Liver (tissue), 9 donors: Measurements from ENCODE around the gene LRCH3. TPM values are rescaled to one million over a fixed set of nuclear protein-coding genes. Genes with fewer than 3 reads are reported as not detected.

Experiments
- DNase-seq: peaks from one replicate; pipeline ENCODE4 v3.0.0-alpha.2; 2017; ENCODE audit warnings: low spot score
- H3K27ac ChIP-seq, 2 donors: one replicate each; pipeline ENCODE4 v1.7.0; 2013; ENCODE audit warnings: inconsistent platforms in 2 of 2, low read length in 2 of 2, control low read depth in 1 of 2, low read depth in 1 of 2, mild to moderate bottlenecking in 1 of 2
- H3K27me3 ChIP-seq, 4 donors: one replicate each; pipeline versions ENCODE4 v1.6.1 to v1.7.0; 2013; ENCODE audit warnings: low read length in 3 of 4, inconsistent platforms in 1 of 4, mild to moderate bottlenecking in 1 of 4, moderate library complexity in 1 of 4; ENCODE audit not compliant: control insufficient read depth in 4 of 4, insufficient read depth in 4 of 4
- H3K36me3 ChIP-seq, 4 donors: one replicate each; pipeline versions ENCODE4 v1.6.1 to v1.7.0; 2013; ENCODE audit warnings: low read length in 3 of 4, mild to moderate bottlenecking in 3 of 4, low read depth in 1 of 4, moderate library complexity in 1 of 4; ENCODE audit not compliant: control insufficient read depth in 4 of 4, insufficient read depth in 3 of 4
- H3K4me1 ChIP-seq, 4 donors: one replicate each; pipeline versions ENCODE4 v1.6.1 to v1.7.0; 2013; ENCODE audit warnings: low read length in 3 of 4, mild to moderate bottlenecking in 3 of 4, moderate library complexity in 1 of 4; ENCODE audit not compliant: control insufficient read depth in 4 of 4, insufficient read depth in 4 of 4
- H3K4me3 ChIP-seq, 3 donors: one replicate each; pipeline versions ENCODE4 v1.6.1 to v1.7.0; 2013; ENCODE audit warnings: low read length in 3 of 3, control low read depth in 1 of 3, low read depth in 1 of 3, mild to moderate bottlenecking in 1 of 3
- H3K9ac ChIP-seq, 2 donors: one replicate each; pipeline ENCODE4 v1.7.0; 2013; ENCODE audit warnings: low read length in 2 of 2, mild to moderate bottlenecking in 2 of 2, moderate library complexity in 2 of 2, control low read depth in 1 of 2, low read depth in 1 of 2
- H3K9me3 ChIP-seq, 4 donors: one replicate each; pipeline versions ENCODE4 v1.6.1 to v1.7.0; 2013; ENCODE audit warnings: low read length in 3 of 4; ENCODE audit not compliant: control insufficient read depth in 4 of 4
- CTCF ChIP-seq: fragments of 150-350 bp; IDR thresholded peaks from 2 replicates; pipeline ENCODE4 v1.5.1; 2017; ENCODE audit warnings: improper control_type of control experiment, low read depth, low read length; ENCODE audit not compliant: missing input control
- EGR1 ChIP-seq, 2 donors: IDR thresholded peaks; 2 replicates each; pipeline ENCODE4 v1.6.1; 2016 to 2018; ENCODE audit warnings: antibody characterized with exemption in 2 of 2, low read depth in 2 of 2
- FOXA1 ChIP-seq: IDR thresholded peaks from 2 replicates; pipeline ENCODE4 v1.6.1; 2016; ENCODE audit warnings: antibody characterized with exemption
- FOXA2 ChIP-seq: IDR thresholded peaks from 2 replicates; pipeline ENCODE4 v1.6.1; 2016; ENCODE audit warnings: antibody characterized with exemption
- GABPA ChIP-seq, 2 donors: IDR thresholded peaks in 1 of 2; conservative IDR thresholded peaks in 1 of 2; 2 replicates each; pipeline ENCODE4 v1.6.1; 2016; ENCODE audit warnings: antibody characterized with exemption in 2 of 2, mild to moderate bottlenecking in 1 of 2, moderate library complexity in 1 of 2
- HNF4A ChIP-seq, 2 donors: conservative IDR thresholded peaks; 2 replicates each; pipeline ENCODE4 v1.6.1; 2016; ENCODE audit warnings: antibody characterized with exemption in 2 of 2, mild to moderate bottlenecking in 2 of 2
- HNF4G ChIP-seq: IDR thresholded peaks from 2 replicates; pipeline ENCODE4 v1.6.1; 2016; ENCODE audit warnings: antibody characterized with exemption
- JUND ChIP-seq, 2 donors: IDR thresholded peaks; 2 replicates each; pipeline ENCODE4 v1.6.1; 2016; ENCODE audit warnings: antibody characterized with exemption in 2 of 2
- MAX ChIP-seq: IDR thresholded peaks from 2 replicates; pipeline ENCODE4 v1.6.1; 2016; ENCODE audit warnings: antibody characterized with exemption
- NR2F2 ChIP-seq: IDR thresholded peaks from 2 replicates; pipeline ENCODE4 v1.6.1; 2016; ENCODE audit warnings: antibody characterized with exemption
- RAD21 ChIP-seq, 2 donors: IDR thresholded peaks; 2 replicates each; pipeline ENCODE4 v1.6.1; 2016; ENCODE audit warnings: antibody characterized with exemption in 2 of 2, mild to moderate bottlenecking in 2 of 2
- REST ChIP-seq: IDR thresholded peaks from 2 replicates; pipeline ENCODE4 v1.6.1; 2016; ENCODE audit warnings: antibody characterized with exemption, mild to moderate bottlenecking
- RXRA ChIP-seq, 2 donors: IDR thresholded peaks; 2 replicates each; pipeline ENCODE4 v1.6.1; 2017 to 2018; ENCODE audit warnings: antibody characterized with exemption in 2 of 2, mild to moderate bottlenecking in 1 of 2
- SP1 ChIP-seq: IDR thresholded peaks from 2 replicates; pipeline ENCODE4 v1.6.1; 2018; ENCODE audit warnings: antibody characterized with exemption, mild to moderate bottlenecking
- TAF1 ChIP-seq: conservative IDR thresholded peaks from 2 replicates; pipeline ENCODE4 v1.6.1; 2016; ENCODE audit warnings: antibody characterized with exemption, mild to moderate bottlenecking
- YY1 ChIP-seq: IDR thresholded peaks from 2 replicates; pipeline ENCODE4 v1.6.1; 2016; ENCODE audit warnings: antibody characterized with exemption, mild to moderate bottlenecking
- ZBTB33 ChIP-seq: IDR thresholded peaks from 2 replicates; pipeline ENCODE4 v1.6.1; 2016; ENCODE audit warnings: antibody characterized with exemption
- WGBS: extraction: QIAGEN DNeasy Blood & Tissue Kit; methylation state at CpG from one replicate; pipeline ENCODE4 v1.1.7; 2013; 5-methylcytosine and 5-hydroxymethylcytosine counted together
- polyA plus RNA-seq, 2 donors: library from polyadenylated mRNA; stranded (reverse) in 1 of 2; unstranded in 1 of 2; fragments of 200-250 nt in 1 of 2; fragments of >200 nt in 1 of 2; fragmentation: Nextera tagmentation in 1 of 2; extraction: Ambion mirVana in 1 of 2; gene quantifications; one replicate each; pipeline versions ENCODE4 v1.2.1 to v1.2.3, GENCODE V29; 2013 to 2015
- total RNA-seq, 2 donors: library from RNA; depleted of rRNA; stranded (reverse); fragments of >200 nt; gene quantifications; one replicate each; pipeline ENCODE4 v1.2.3, GENCODE V29; 2014
- TF ChIP-seq, protein P1 (sequence below): IDR thresholded peaks from 2 replicates; pipeline ENCODE4 v1.6.1; 2016; ENCODE audit warnings: antibody characterized with exemption
- donor health status: healthy.
- donor health status: healthy.
- donor health status: healthy.
- donor health status: healthy.
- donor health status: healthy.

LRCH3 gene
- total and polyA plus RNA-seq, 4 donors: 6.2 to 67.2 (median 19.7) TPM

DNA sequence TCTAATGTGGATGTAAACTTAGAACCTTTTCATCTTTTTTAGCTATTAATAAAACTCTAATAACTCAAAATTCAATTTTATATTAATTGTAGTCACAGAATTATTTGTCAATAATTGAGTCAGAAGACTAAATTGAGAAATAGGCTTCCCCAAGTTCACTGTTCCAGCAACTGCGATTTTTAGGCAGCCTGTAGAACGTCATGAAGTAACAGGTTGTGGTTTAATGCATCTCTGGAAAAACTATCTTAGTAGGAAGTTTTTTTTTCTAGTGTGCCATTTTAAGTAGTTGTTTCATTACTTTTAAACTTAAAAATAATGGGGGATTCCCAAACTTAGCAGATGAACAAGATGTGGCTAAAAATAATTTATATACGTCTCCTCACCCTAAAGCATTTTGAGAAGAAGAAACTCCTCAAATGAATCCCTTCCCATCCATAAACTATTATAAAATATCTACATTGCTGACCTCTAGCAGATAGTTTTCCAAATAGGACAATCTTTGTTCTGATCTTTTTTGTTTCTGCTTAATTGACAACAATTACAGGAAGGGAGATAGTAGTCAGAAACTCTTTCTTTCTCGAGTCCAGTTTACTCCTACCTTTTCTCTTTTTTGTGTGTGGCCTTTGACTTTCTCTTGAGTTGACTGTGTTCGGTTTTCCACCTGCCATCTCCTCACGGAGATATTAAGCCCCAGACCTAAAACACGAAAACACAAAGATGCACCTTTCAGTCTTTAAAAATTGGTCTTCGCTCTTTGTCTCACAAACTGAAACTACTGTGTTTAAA, 43.1 kb downstream of the LRCH3 start:
- peaks cover 4 to 40% (median 31%) of the 10 kb centered on the region in 4 donors for H3K36me3 ChIP-seq
- no peak overlapping the region for H3K27ac ChIP-seq
- H3K9ac ChIP-seq: no peak overlapping the region
- H3K27me3 ChIP-seq: no peaks in the 10 kb centered on the region
- no peak for TF ChIP-seq FOXA1
- TF ChIP-seq HNF4G: no peak
- no peak for TF ChIP-seq RAD21 (IDR thresholded peaks at IDR 0.05)
- no peak for TF ChIP-seq FOXA2
- TF ChIP-seq REST: no peak
- no peak for TF ChIP-seq ZBTB33
- no peak for TF ChIP-seq TAF1
- TF ChIP-seq SP1: no peak
- TF ChIP-seq CTCF: no peak
- no peak for TF ChIP-seq RXRA (IDR thresholded peaks at IDR 0.05)
- no peak for TF ChIP-seq JUND (IDR thresholded peaks at IDR 0.05)
- TF ChIP-seq HNF4A (conservative IDR thresholded peaks at IDR 0.05): no peak
- no peak for TF ChIP-seq GABPA (IDR thresholded peaks at IDR 0.05 in 1 of 2, conservative IDR thresholded peaks at IDR 0.05 in 1 of 2)
- no peak for TF ChIP-seq EGR1 (IDR thresholded peaks at IDR 0.05; ENCODE audit: low read depth in 2 of 2)
- no peak for TF ChIP-seq MAX
- TF ChIP-seq NR2F2: no peak
- TF ChIP-seq YY1: no peak
- TF ChIP-seq, protein P1, sequence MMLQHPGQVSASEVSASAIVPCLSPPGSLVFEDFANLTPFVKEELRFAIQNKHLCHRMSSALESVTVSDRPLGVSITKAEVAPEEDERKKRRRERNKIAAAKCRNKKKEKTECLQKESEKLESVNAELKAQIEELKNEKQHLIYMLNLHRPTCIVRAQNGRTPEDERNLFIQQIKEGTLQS: no peak
- H3K4me1 ChIP-seq: no peaks in the 10 kb centered on the region
- no peak overlapping the region for H3K4me3 ChIP-seq
- 91% methylated on average over 8 of the region's 8 CpGs for WGBS
- no peaks in the 10 kb centered on the region for H3K9me3 ChIP-seq
- no peak for DNase-seq
